H9 (cell line): ENCODE measurements around the gene CDKN2AIPNL. TPM values are rescaled to one million over a fixed set of nuclear protein-coding genes. Genes with fewer than 3 reads are reported as not detected.

Experiments
- DNase-seq: peaks from one replicate; pipeline ENCODE4 v3.0.0-alpha.2; 2017
- H2AFZ ChIP-seq: one replicate; pipeline ENCODE4 v1.6.1; 2013; ENCODE audit warnings: mild to moderate bottlenecking, low read length, control low read depth, moderate library complexity
- H2AK5ac ChIP-seq: 2 replicates; pipeline ENCODE4 v1.6.1; 2013; ENCODE audit warnings: low read length, control low read depth, mixed read lengths; ENCODE audit not compliant: insufficient read length
- H2BK120ac ChIP-seq: one replicate; pipeline ENCODE4 v1.6.1; 2013; ENCODE audit warnings: low read depth, mild to moderate bottlenecking, low read length, control low read depth, inconsistent platforms; ENCODE audit not compliant: poor library complexity, severe bottlenecking
- H2BK12ac ChIP-seq: 2 replicates; pipeline ENCODE4 v1.6.1; 2013; ENCODE audit warnings: low read length, control low read depth, mixed read lengths, low read depth; ENCODE audit not compliant: insufficient read length
- H2BK15ac ChIP-seq: 2 replicates; pipeline ENCODE4 v1.6.1; 2013; ENCODE audit warnings: low read depth, low read length, control low read depth
- H2BK20ac ChIP-seq: one replicate; pipeline ENCODE4 v1.6.1; 2013; ENCODE audit warnings: low read depth, mild to moderate bottlenecking, low read length, control low read depth, inconsistent platforms; ENCODE audit not compliant: poor library complexity, severe bottlenecking
- H2BK5ac ChIP-seq: 2 replicates; pipeline ENCODE4 v1.6.1; 2013; ENCODE audit warnings: low read length, control low read depth, mixed read lengths; ENCODE audit not compliant: insufficient read length
- H3K14ac ChIP-seq: 2 replicates; pipeline ENCODE4 v1.6.1; 2013; ENCODE audit warnings: low read length, control low read depth; ENCODE audit not compliant: insufficient read depth
- H3K18ac ChIP-seq: 2 replicates; pipeline ENCODE4 v1.6.1; 2013; ENCODE audit warnings: low read depth, mild to moderate bottlenecking, mixed read lengths, low read length, control low read depth; ENCODE audit not compliant: insufficient read length
- H3K23ac ChIP-seq: 2 replicates; pipeline ENCODE4 v1.6.1; 2013; ENCODE audit warnings: low read length, control low read depth, mixed read lengths, low read depth; ENCODE audit not compliant: insufficient read length
- H3K23me2 ChIP-seq: 2 replicates; pipeline ENCODE4 v1.6.1; 2013; ENCODE audit warnings: low read depth, mild to moderate bottlenecking, mixed read lengths, low read length, control low read depth; ENCODE audit not compliant: insufficient read length, poor library complexity, severe bottlenecking
- H3K27ac ChIP-seq: 2 replicates; pipeline ENCODE4 v1.5.1; 2013; ENCODE audit warnings: low read length, control low read depth, mixed read lengths, low read depth; ENCODE audit not compliant: insufficient read length
- H3K27me3 ChIP-seq: 2 replicates; pipeline ENCODE4 v1.6.1; 2013; ENCODE audit warnings: low read length, control low read depth, inconsistent platforms; ENCODE audit not compliant: insufficient read depth
- H3K4ac ChIP-seq: 2 replicates; pipeline ENCODE4 v1.6.1; 2013; ENCODE audit warnings: low read depth, mild to moderate bottlenecking, control low read depth, inconsistent platforms, low read length, moderate library complexity
- H3K4me1 ChIP-seq: 2 replicates; pipeline ENCODE4 v1.6.1; 2013; ENCODE audit warnings: low read length, control low read depth, inconsistent platforms; ENCODE audit not compliant: insufficient read depth
- H3K4me2 ChIP-seq: 2 replicates; pipeline ENCODE4 v1.6.1; 2013; ENCODE audit warnings: low read length, control low read depth, mixed read lengths; ENCODE audit not compliant: insufficient read length, insufficient read depth
- H3K56ac ChIP-seq: 2 replicates; pipeline ENCODE4 v1.6.1; 2013; ENCODE audit warnings: low read depth, mild to moderate bottlenecking, mixed read lengths, low read length, control low read depth; ENCODE audit not compliant: insufficient read length
- H3K79me1 ChIP-seq: 2 replicates; pipeline ENCODE4 v1.6.1; 2013; ENCODE audit warnings: low read depth, mild to moderate bottlenecking, moderate library complexity, low read length, control low read depth, inconsistent platforms; ENCODE audit not compliant: insufficient read depth, poor library complexity, severe bottlenecking
- H3K79me2 ChIP-seq: 2 replicates; pipeline ENCODE4 v1.6.1; 2013; ENCODE audit warnings: low read length, control low read depth, inconsistent platforms; ENCODE audit not compliant: insufficient read depth
- H3K9ac ChIP-seq: 2 replicates; pipeline ENCODE4 v1.6.1; 2013; ENCODE audit warnings: low read length, control low read depth, mixed read lengths; ENCODE audit not compliant: insufficient read length; ENCODE audit errors: extremely low read depth
- H3K9me3 ChIP-seq: one replicate; pipeline ENCODE4 v1.6.1; 2013; ENCODE audit warnings: low read depth, low read length, inconsistent platforms; ENCODE audit not compliant: control insufficient read depth
- H3T11ph ChIP-seq: one replicate; pipeline ENCODE4 v1.6.1; 2013; ENCODE audit warnings: mild to moderate bottlenecking, low read length, control low read depth, inconsistent platforms
- H4K20me1 ChIP-seq: one replicate; pipeline ENCODE4 v1.6.1; 2013; ENCODE audit not compliant: control insufficient read depth, insufficient read length, insufficient read depth
- H4K5ac ChIP-seq: 2 replicates; pipeline ENCODE4 v1.6.1; 2013; ENCODE audit warnings: low read depth, mild to moderate bottlenecking, mixed read lengths, low read length, control low read depth; ENCODE audit not compliant: insufficient read length
- H4K8ac ChIP-seq: replicated peaks from 2 replicates; pipeline ENCODE4 v1.6.1; 2013; ENCODE audit warnings: low read length, control low read depth, mixed read lengths, low read depth; ENCODE audit not compliant: insufficient read length
- H4K91ac ChIP-seq: 2 replicates; pipeline ENCODE4 v1.6.1; 2013; ENCODE audit warnings: low read depth, mild to moderate bottlenecking, moderate library complexity, mixed read lengths, low read length, control low read depth; ENCODE audit not compliant: insufficient read length
- H3K27ac Mint-ChIP-seq, 3 experiments: 2 replicates in 2 of 3; 3 replicates in 1 of 3; pipeline ENCODE4 v1.8.0; 2020 to 2021; ENCODE audit warnings: mixed read lengths in 3 of 3, mild to moderate bottlenecking in 1 of 3, moderate library complexity in 1 of 3
- H3K27me3 Mint-ChIP-seq: 2 replicates; pipeline ENCODE4 v1.8.0; 2021; ENCODE audit warnings: low read depth, mild to moderate bottlenecking, moderate library complexity, mixed read lengths
- H3K36me3 Mint-ChIP-seq, 3 experiments: 2 replicates in 2 of 3; 3 replicates in 1 of 3; pipeline ENCODE4 v1.8.0; 2020 to 2021; ENCODE audit warnings: low read depth in 3 of 3, mixed read lengths in 3 of 3; ENCODE audit not compliant: insufficient read depth in 1 of 3
- H3K4me1 Mint-ChIP-seq, 2 experiments: 2 replicates each; pipeline ENCODE4 v1.8.0; 2020; ENCODE audit warnings: mixed read lengths in 2 of 2
- H3K4me3 Mint-ChIP-seq, 2 experiments: 2 replicates in 1 of 2; 3 replicates in 1 of 2; pipeline ENCODE4 v1.8.0; 2020 to 2021; ENCODE audit warnings: mild to moderate bottlenecking in 2 of 2, mixed read lengths in 2 of 2, moderate library complexity in 1 of 2
- H3K9me3 Mint-ChIP-seq, 2 experiments: 2 replicates in 1 of 2; 3 replicates in 1 of 2; pipeline ENCODE4 v1.8.0; 2020; ENCODE audit warnings: mild to moderate bottlenecking in 2 of 2, mixed read lengths in 2 of 2, moderate library complexity in 1 of 2
- WGBS: extraction: QIAGEN DNeasy Blood & Tissue Kit; methylation state at CpG from one replicate; pipeline ENCODE4 v1.1.7; 2013; ENCODE audit warnings: missing lambda C conversion rate, low lambda C conversion rate, mixed read lengths; ENCODE audit not compliant: insufficient read length; ENCODE audit errors: extremely low coverage; 5-methylcytosine and 5-hydroxymethylcytosine counted together
- total RNA-seq: library from RNA; stranded (reverse); gene quantifications from 2 replicates; pipeline ENCODE4 v1.2.1, GENCODE V29; 2021
- TF ChIP-seq, protein P1 (sequence below): fragments of 200-600 bp; sonication (generic); conservative IDR thresholded peaks from 3 replicates; pipeline ENCODE4 v1.8.0; 2021; ENCODE audit warnings: antibody characterized with exemption, mild to moderate bottlenecking

The CDKN2AIPNL gene
- total RNA-seq, 1 experiment from 2014 or later, result 60.0 TPM

DNA sequence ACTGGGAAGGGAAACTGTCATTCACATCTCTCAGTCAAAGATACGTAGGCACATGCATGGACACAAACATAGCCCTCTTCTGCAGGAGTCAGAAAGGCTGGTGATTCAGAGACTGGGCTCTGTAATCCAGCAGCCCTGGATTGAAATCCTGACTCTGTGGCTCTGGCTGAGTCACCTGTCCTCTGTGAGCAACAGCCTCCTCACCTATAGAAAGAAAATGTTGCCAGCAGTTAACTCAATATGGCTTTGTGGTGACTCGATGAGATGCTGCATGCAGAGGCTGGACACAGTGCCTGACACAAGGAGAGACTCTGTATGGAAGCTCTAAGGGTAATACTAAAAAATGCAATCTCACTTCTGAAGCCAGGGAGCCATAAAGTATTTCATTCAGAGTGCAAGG is 23.9 kb upstream of the CDKN2AIPNL start:
- Mint-ChIP-seq H3K4me3 (no peak overlapping the region), H3K36me3 (peaks cover 8 to 27% (median 10%) of the 10 kb centered on the region in 3 experiments; a peak in 4 of 7 replicates), H3K4me1 (peaks cover 35 to 50% of the 10 kb centered on the region in 2 experiments), H3K9me3 (no peaks in the 10 kb centered on the region), H3K27me3 (no peaks in the 10 kb centered on the region; the same call in 1 of the 2 replicates), H3K27ac (peak overlapping the region in 2 of 3 experiments; percentile 37 to 85; a peak in 1 of 7 replicates)
- Histone ChIP-seq H4K91ac (no peak overlapping the region), H4K5ac (no peak overlapping the region), H3K27ac (no peak overlapping the region), H4K20me1 (peaks cover under 1% of the 10 kb centered on the region), H4K8ac (no peak overlapping the region), H3K4ac (no peak overlapping the region), H2BK12ac (no peak overlapping the region), H3K23ac (no peak overlapping the region), H2BK20ac (no peak overlapping the region), H2BK5ac (no peak overlapping the region), H3K27me3 (no peaks in the 10 kb centered on the region), H3K79me1 (no peaks in the 10 kb centered on the region), H3K4me2 (no peak overlapping the region), H3K14ac (no peak overlapping the region), H2AK5ac (no peak overlapping the region), H2AFZ (no peak overlapping the region), H3K9ac (no peak overlapping the region), H3T11ph (no peak overlapping the region), H3K18ac (no peak overlapping the region), H3K23me2 (no peaks in the 10 kb centered on the region), H3K79me2 (no peaks in the 10 kb centered on the region; the same call in 1 of the 2 replicates), H3K4me1 (peaks cover 2% of the 10 kb centered on the region), H3K9me3 (no peaks in the 10 kb centered on the region), H3K56ac (no peak overlapping the region), H2BK15ac (no peak overlapping the region), H2BK120ac (no peak overlapping the region)
- WGBS, result no CpG with 5 or more reads among the region's 2 CpGs
- TF ChIP-seq, protein P1, sequence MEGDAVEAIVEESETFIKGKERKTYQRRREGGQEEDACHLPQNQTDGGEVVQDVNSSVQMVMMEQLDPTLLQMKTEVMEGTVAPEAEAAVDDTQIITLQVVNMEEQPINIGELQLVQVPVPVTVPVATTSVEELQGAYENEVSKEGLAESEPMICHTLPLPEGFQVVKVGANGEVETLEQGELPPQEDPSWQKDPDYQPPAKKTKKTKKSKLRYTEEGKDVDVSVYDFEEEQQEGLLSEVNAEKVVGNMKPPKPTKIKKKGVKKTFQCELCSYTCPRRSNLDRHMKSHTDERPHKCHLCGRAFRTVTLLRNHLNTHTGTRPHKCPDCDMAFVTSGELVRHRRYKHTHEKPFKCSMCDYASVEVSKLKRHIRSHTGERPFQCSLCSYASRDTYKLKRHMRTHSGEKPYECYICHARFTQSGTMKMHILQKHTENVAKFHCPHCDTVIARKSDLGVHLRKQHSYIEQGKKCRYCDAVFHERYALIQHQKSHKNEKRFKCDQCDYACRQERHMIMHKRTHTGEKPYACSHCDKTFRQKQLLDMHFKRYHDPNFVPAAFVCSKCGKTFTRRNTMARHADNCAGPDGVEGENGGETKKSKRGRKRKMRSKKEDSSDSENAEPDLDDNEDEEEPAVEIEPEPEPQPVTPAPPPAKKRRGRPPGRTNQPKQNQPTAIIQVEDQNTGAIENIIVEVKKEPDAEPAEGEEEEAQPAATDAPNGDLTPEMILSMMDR, result no peak
- DNase-seq, result no peak
